Peyer's patch (tissue), 4 donors: Measurements from ENCODE around the gene GRB14. TPM values are rescaled to one million over a fixed set of nuclear protein-coding genes. Genes with fewer than 3 reads are reported as not detected.

Experiments
- DNase-seq, 3 donors: peaks; one replicate each; pipeline ENCODE4 v3.0.0-alpha.2; 2017 to 2019
- H3K27ac ChIP-seq, 4 donors: fragments of 200-600 bp; sonication (generic); one replicate each; pipeline ENCODE4 v1.5.1; 2016 to 2019
- H3K27me3 ChIP-seq, 2 donors: fragments of 200-600 bp; sonication (generic); one replicate each; pipeline ENCODE4 v1.5.1; 2019
- H3K36me3 ChIP-seq, 3 donors: fragments of 200-600 bp; sonication (generic); one replicate each; pipeline ENCODE4 v1.5.1; 2016 to 2019
- H3K4me1 ChIP-seq, 4 donors: fragments of 200-600 bp; sonication (generic); one replicate each; pipeline ENCODE4 v1.5.1; 2016 to 2019
- H3K4me3 ChIP-seq, 4 donors: fragments of 200-600 bp; sonication (generic); 1 replicate in 3 of 4; 2 replicates in 1 of 4; pipeline ENCODE4 v1.5.1; 2016 to 2019; ENCODE audit warnings: mild to moderate bottlenecking in 1 of 4
- H3K9me3 ChIP-seq, 4 donors: fragments of 200-600 bp; sonication (generic); one replicate each; pipeline ENCODE4 v1.5.1; 2016 to 2019; ENCODE audit warnings: mild to moderate bottlenecking in 1 of 4
- CTCF ChIP-seq, 6 experiments: fragments of 450-650 bp in 4 of 6; fragments of 200-600 bp in 2 of 6; sonication (generic) in 1 of 6; IDR thresholded peaks; one replicate each; pipeline ENCODE4 v1.5.1; 2017 to 2019; ENCODE audit warnings: antibody characterized with exemption in 6 of 6, mild to moderate bottlenecking in 3 of 6, moderate library complexity in 1 of 6
- POLR2A ChIP-seq, 2 donors: fragments of 450-650 bp; IDR thresholded peaks; one replicate each; pipeline ENCODE4 v1.5.1; 2017; ENCODE audit warnings: antibody characterized with exemption in 2 of 2, mild to moderate bottlenecking in 2 of 2, moderate library complexity in 2 of 2
- total RNA-seq, 4 donors: library from RNA; depleted of rRNA; stranded (reverse); fragments of >200 nt; gene quantifications; one replicate each; pipeline ENCODE4 v1.1.0, GENCODE V29; 2016

The GRB14 gene
- total RNA-seq, 4 donors from 2014 or later, result 1.1 to 3.1 (median 2.1) TPM

- H3K27me3 ChIP-seq, result no peaks in the 10 kb centered on the region
- TF ChIP-seq POLR2A (IDR thresholded peaks at IDR 0.05) (no peak), CTCF (IDR thresholded peaks at IDR 0.05) (no peak)
- H3K4me3 ChIP-seq, result no peak overlapping the region
- no peak overlapping the region for H3K27ac ChIP-seq
- H3K36me3 ChIP-seq, result no peaks in the 10 kb centered on the region
- DNase-seq, result no peak
- no peaks in the 10 kb centered on the region for H3K9me3 ChIP-seq
- no peaks in the 10 kb centered on the region for H3K4me1 ChIP-seq
These were observed 27.7 kb downstream of the GRB14 start for GRCh38 chr2:164593541-164593940.

GRCh38 chr2:164589522-164589921, 31.8 kb downstream of the GRB14 start:
- H3K4me1 ChIP-seq, result no peaks in the 10 kb centered on the region
- no peak for DNase-seq
- no peak for TF ChIP-seq POLR2A (IDR thresholded peaks at IDR 0.05)
- TF ChIP-seq CTCF (IDR thresholded peaks at IDR 0.05), result no peak
- no peaks in the 10 kb centered on the region for H3K27me3 ChIP-seq
- H3K27ac ChIP-seq, result no peak overlapping the region
- H3K36me3 ChIP-seq, result no peaks in the 10 kb centered on the region
- H3K9me3 ChIP-seq, result no peaks in the 10 kb centered on the region
- no peak overlapping the region for H3K4me3 ChIP-seq

GRCh38 chr2:164581050-164581449, 40.2 kb downstream of the GRB14 start:
- Histone ChIP-seq H3K36me3 (no peaks in the 10 kb centered on the region), H3K27me3 (no peaks in the 10 kb centered on the region)
- no peak for TF ChIP-seq CTCF (IDR thresholded peaks at IDR 0.05)
- TF ChIP-seq POLR2A (IDR thresholded peaks at IDR 0.05), result no peak

GRCh38 chr2:164574931-164575330, 46.4 kb downstream of the GRB14 start:
- H3K36me3 ChIP-seq, result no peaks in the 10 kb centered on the region
- H3K4me1 ChIP-seq, result no peaks in the 10 kb centered on the region
- H3K9me3 ChIP-seq, result no peaks in the 10 kb centered on the region
- no peak for DNase-seq
- TF ChIP-seq POLR2A (IDR thresholded peaks at IDR 0.05) (no peak), CTCF (IDR thresholded peaks at IDR 0.05) (no peak)
- no peak overlapping the region for H3K4me3 ChIP-seq
- H3K27me3 ChIP-seq, result no peaks in the 10 kb centered on the region
- H3K27ac ChIP-seq, result no peak overlapping the region

More at GRCh38 chr2:164581050-164581449, 40.2 kb downstream of the GRB14 start:
- DNase-seq, result no peak
- Histone ChIP-seq H3K9me3 (no peaks in the 10 kb centered on the region), H3K4me3 (no peak overlapping the region), H3K4me1 (no peaks in the 10 kb centered on the region), H3K27ac (no peak overlapping the region)

GRCh38 chr2:164570475-164570874, 50.8 kb downstream of the GRB14 start:
- H3K4me3 ChIP-seq, result no peak overlapping the region
- DNase-seq, result no peak
- H3K4me1 ChIP-seq, result no peaks in the 10 kb centered on the region
- TF ChIP-seq POLR2A (IDR thresholded peaks at IDR 0.05), result no peak
- no peak for TF ChIP-seq CTCF (IDR thresholded peaks at IDR 0.05)
- H3K27ac ChIP-seq, result no peak overlapping the region
- H3K9me3 ChIP-seq, result no peaks in the 10 kb centered on the region
- H3K36me3 ChIP-seq, result no peaks in the 10 kb centered on the region
- no peaks in the 10 kb centered on the region for H3K27me3 ChIP-seq

GRCh38 chr2:164569378-164569777, 51.9 kb downstream of the GRB14 start:
- TF ChIP-seq POLR2A (IDR thresholded peaks at IDR 0.05) (no peak), CTCF (IDR thresholded peaks at IDR 0.05) (no peak)
- Histone ChIP-seq H3K27ac (no peak overlapping the region), H3K36me3 (no peaks in the 10 kb centered on the region), H3K4me3 (no peak overlapping the region), H3K4me1 (no peaks in the 10 kb centered on the region), H3K9me3 (no peaks in the 10 kb centered on the region), H3K27me3 (no peaks in the 10 kb centered on the region)
- DNase-seq, result no peak
